SU-DHL-6 (cell line): ENCODE measurements around the gene COCH.

Experiments used
- H2AFZ ChIP-seq: fragments of 200-600 bp; sonication (generic); 2 replicates; pipeline ENCODE4 v1.6.1; 2014; ENCODE audit warnings: low read depth, mild to moderate bottlenecking, moderate library complexity, mixed read lengths, antibody characterized with exemption, low read length; ENCODE audit not compliant: severe bottlenecking
- H3F3A ChIP-seq: fragments of 200-600 bp; shearing (Covaris generic); 2 replicates; pipeline ENCODE4 v1.6.0; 2016; ENCODE audit warnings: antibody characterized with exemption, mild to moderate bottlenecking; ENCODE audit not compliant: insufficient read depth
- H3K27ac ChIP-seq: fragments of 200-600 bp; sonication (generic); 2 replicates; pipeline ENCODE4 v1.5.1; 2016; ENCODE audit warnings: low read depth, mild to moderate bottlenecking, low read length, moderate library complexity, mixed read lengths
- H3K27me3 ChIP-seq: fragments of 200-600 bp; sonication (generic), shearing (Covaris generic); 2 replicates; pipeline ENCODE4 v1.6.0; 2014; ENCODE audit warnings: mild to moderate bottlenecking, low read length
- H3K36me3 ChIP-seq: fragments of 200-600 bp; sonication (generic); 2 replicates; pipeline ENCODE4 v1.6.1; 2014; ENCODE audit warnings: mild to moderate bottlenecking, low read length, mixed read lengths
- H3K4me2 ChIP-seq: fragments of 300-600, 200-600 bp; shearing (Covaris generic), sonication (generic); 2 replicates; pipeline ENCODE4 v1.6.0; 2014; ENCODE audit warnings: low read length, low read depth, mild to moderate bottlenecking; ENCODE audit not compliant: poor library complexity, severe bottlenecking
- H3K4me3 ChIP-seq: fragments of 200-600 bp; sonication (generic); 2 replicates; pipeline ENCODE4 v1.5.1; 2014; ENCODE audit warnings: antibody characterized with exemption, low read length, mild to moderate bottlenecking, mixed read lengths; ENCODE audit not compliant: insufficient read depth, poor library complexity, severe bottlenecking
- H3K79me2 ChIP-seq: fragments of 200-600 bp; sonication (generic); 2 replicates; pipeline ENCODE4 v1.6.1; 2014; ENCODE audit warnings: mild to moderate bottlenecking, low read length, moderate library complexity; ENCODE audit not compliant: insufficient read depth
- H3K9ac ChIP-seq: fragments of 200-600 bp; sonication (generic); 2 replicates; pipeline ENCODE4 v1.7.0; 2014; ENCODE audit warnings: mild to moderate bottlenecking, low read length
- H3K9me2 ChIP-seq: fragments of 200-600 bp; sonication (generic); replicated peaks from 2 replicates; pipeline ENCODE4 v1.6.1; 2014; ENCODE audit warnings: low read length; ENCODE audit not compliant: insufficient read depth
- H3K9me3 ChIP-seq: fragments of 200-600 bp; sonication (generic); 2 replicates; pipeline ENCODE4 v1.6.1; 2014; ENCODE audit warnings: low read length, mixed read lengths; ENCODE audit not compliant: insufficient read depth
- H4K20me1 ChIP-seq: fragments of 200-600 bp; sonication (generic); 2 replicates; pipeline ENCODE4 v1.6.1; 2014; ENCODE audit warnings: low read depth, mild to moderate bottlenecking, antibody characterized with exemption, low read length, moderate library complexity, mixed read lengths
- EZH2phosphoT487 ChIP-seq: fragments of 200-600 bp; sonication (generic), shearing (Covaris generic); conservative IDR thresholded peaks from 2 replicates; pipeline ENCODE4 v1.6.1; 2018; ENCODE audit warnings: mild to moderate bottlenecking, antibody characterized with exemption, low read length, moderate library complexity, mixed read lengths
- TF ChIP-seq, protein P1 (sequence below): fragments of 200-600 bp; sonication (generic); IDR thresholded peaks from one replicate; pipeline ENCODE4 v1.5.1; 2017; ENCODE audit warnings: antibody characterized with exemption, mild to moderate bottlenecking, low read length, moderate library complexity; ENCODE audit not compliant: insufficient read depth, poor library complexity, severe bottlenecking

Gene COCH

DNA sequence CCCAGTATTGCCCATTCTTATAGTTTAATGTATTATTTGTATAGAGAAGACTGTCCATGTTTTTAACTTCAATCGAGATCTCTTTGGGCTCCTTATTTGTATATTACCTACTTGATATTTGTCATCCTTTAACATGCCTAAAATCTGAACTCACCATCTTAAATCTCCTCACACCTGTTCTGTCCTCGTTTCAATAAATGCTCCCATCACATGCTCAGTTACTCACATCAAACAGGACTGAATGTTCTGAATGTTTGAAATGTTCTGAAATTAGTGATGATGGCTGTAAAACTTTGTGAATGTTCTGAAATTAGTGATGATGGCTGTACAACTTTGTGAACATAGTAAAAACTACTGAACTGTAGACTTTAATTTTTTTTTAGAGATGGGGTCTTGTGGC lies 34.5 kb downstream of the COCH start:
- Histone ChIP-seq H3F3A (peaks cover 19% of the 10 kb centered on the region; the same call in 1 of the 2 replicates), H3K27me3 (no peaks in the 10 kb centered on the region), H4K20me1 (no peaks in the 10 kb centered on the region), H3K9ac (no peak overlapping the region), H3K4me2 (no peak overlapping the region), H3K36me3 (peaks cover 39% of the 10 kb centered on the region), H3K27ac (no peak overlapping the region), H2AFZ (no peak overlapping the region), H3K9me3 (no peaks in the 10 kb centered on the region), H3K79me2 (no peaks in the 10 kb centered on the region), H3K4me3 (no peak overlapping the region), H3K9me2 (no peaks in the 10 kb centered on the region)
- TF ChIP-seq, protein P1, sequence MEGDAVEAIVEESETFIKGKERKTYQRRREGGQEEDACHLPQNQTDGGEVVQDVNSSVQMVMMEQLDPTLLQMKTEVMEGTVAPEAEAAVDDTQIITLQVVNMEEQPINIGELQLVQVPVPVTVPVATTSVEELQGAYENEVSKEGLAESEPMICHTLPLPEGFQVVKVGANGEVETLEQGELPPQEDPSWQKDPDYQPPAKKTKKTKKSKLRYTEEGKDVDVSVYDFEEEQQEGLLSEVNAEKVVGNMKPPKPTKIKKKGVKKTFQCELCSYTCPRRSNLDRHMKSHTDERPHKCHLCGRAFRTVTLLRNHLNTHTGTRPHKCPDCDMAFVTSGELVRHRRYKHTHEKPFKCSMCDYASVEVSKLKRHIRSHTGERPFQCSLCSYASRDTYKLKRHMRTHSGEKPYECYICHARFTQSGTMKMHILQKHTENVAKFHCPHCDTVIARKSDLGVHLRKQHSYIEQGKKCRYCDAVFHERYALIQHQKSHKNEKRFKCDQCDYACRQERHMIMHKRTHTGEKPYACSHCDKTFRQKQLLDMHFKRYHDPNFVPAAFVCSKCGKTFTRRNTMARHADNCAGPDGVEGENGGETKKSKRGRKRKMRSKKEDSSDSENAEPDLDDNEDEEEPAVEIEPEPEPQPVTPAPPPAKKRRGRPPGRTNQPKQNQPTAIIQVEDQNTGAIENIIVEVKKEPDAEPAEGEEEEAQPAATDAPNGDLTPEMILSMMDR, result no peak
- no peak for TF ChIP-seq EZH2phosphoT487

DNA sequence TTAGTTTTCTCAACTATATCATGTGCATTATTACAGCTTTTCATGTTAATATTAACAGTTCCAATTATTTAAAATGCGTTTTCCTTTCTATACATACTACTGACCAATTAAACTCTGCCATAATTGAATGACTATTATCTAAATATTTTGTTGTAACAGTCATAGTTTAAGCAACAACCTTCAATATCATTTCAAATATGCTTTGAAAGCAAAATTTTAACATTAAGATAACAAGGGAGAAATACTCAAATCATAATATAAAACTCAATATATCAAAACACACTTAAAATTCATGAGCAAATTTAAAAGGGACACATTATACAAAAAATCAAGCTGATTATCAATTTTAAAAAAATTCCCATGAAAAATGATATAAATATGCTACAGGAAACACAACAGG lies 40.5 kb downstream of the COCH start:
- Histone ChIP-seq H2AFZ (no peak overlapping the region), H3K27me3 (no peaks in the 10 kb centered on the region), H3K9ac (no peak overlapping the region), H4K20me1 (no peaks in the 10 kb centered on the region), H3K27ac (no peak overlapping the region), H3K36me3 (peaks cover 28% of the 10 kb centered on the region), H3K4me3 (no peak overlapping the region), H3K79me2 (no peaks in the 10 kb centered on the region), H3K9me3 (no peaks in the 10 kb centered on the region), H3F3A (peaks cover 17% of the 10 kb centered on the region; the same call in 1 of the 2 replicates), H3K4me2 (no peak overlapping the region), H3K9me2 (no peaks in the 10 kb centered on the region)
- no peak for TF ChIP-seq EZH2phosphoT487
- TF ChIP-seq, protein P1, result no peak

DNA sequence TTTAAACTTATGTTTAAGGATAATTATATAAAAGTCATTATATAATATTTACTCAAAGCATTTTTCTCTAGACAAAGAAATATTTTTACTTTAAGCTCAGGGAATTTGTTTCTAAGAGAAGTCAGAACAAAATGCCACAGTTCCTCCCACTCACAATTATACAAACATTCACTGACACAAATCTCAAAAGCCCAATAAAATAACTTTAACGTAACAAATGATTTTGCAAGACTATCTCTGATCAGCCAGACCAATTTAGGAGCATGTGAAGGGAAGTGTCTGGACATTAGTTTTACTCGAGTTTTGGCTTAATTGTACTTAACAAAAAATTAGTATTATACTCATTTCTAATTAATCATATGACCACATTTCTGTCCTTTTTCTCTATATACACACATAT lies 41.2 kb downstream of the COCH start:
- no peak for TF ChIP-seq EZH2phosphoT487
- TF ChIP-seq, protein P1, result no peak
- H3K9ac ChIP-seq, result no peak overlapping the region
- H3K79me2 ChIP-seq, result no peaks in the 10 kb centered on the region
- no peak overlapping the region for H2AFZ ChIP-seq
- no peaks in the 10 kb centered on the region for H3K9me2 ChIP-seq
- H3K4me2 ChIP-seq, result no peak overlapping the region
- no peaks in the 10 kb centered on the region for H3K9me3 ChIP-seq
- peaks cover 17% of the 10 kb centered on the region; the same call in 1 of the 2 replicates for H3F3A ChIP-seq
- no peak overlapping the region for H3K27ac ChIP-seq
- no peaks in the 10 kb centered on the region for H4K20me1 ChIP-seq
- H3K4me3 ChIP-seq, result no peak overlapping the region
- peaks cover 22% of the 10 kb centered on the region for H3K36me3 ChIP-seq
- H3K27me3 ChIP-seq, result no peaks in the 10 kb centered on the region
